Neural cell (in vitro differentiated cells): ENCODE results near the gene TMEM168. TPM values are rescaled to one million over a fixed set of nuclear protein-coding genes. Genes with fewer than 3 reads are reported as not detected.

Experiments
- H2AFZ ChIP-seq: fragments of 200-600, 300-800 bp; sonication (generic), shearing (Covaris generic); 2 replicates; pipeline ENCODE4 v1.6.0; 2014; ENCODE audit warnings: low read depth, mild to moderate bottlenecking, antibody characterized with exemption, low read length, moderate library complexity
- H3F3A ChIP-seq: fragments of 200-600 bp; shearing (Covaris generic); 2 replicates; pipeline ENCODE4 v1.6.1; 2016; ENCODE audit warnings: mild to moderate bottlenecking, moderate library complexity, mixed read lengths, antibody characterized with exemption, low read length; ENCODE audit not compliant: insufficient read depth, poor library complexity, severe bottlenecking
- H3K27ac ChIP-seq: fragments of 200-600, 300-800 bp; sonication (generic), shearing (Covaris generic); 2 replicates; pipeline ENCODE4 v1.5.1; 2014; ENCODE audit warnings: mild to moderate bottlenecking, low read length, moderate library complexity
- H3K27me3 ChIP-seq: fragments of 300-800, 200-600 bp; sonication (generic), shearing (Covaris generic); 2 replicates; pipeline ENCODE4 v1.6.0; 2014; ENCODE audit warnings: mild to moderate bottlenecking, low read depth, low read length, moderate library complexity; ENCODE audit not compliant: insufficient read depth
- H3K36me3 ChIP-seq: fragments of 300-800, 200-600 bp; sonication (generic), shearing (Covaris generic); 2 replicates; pipeline ENCODE4 v1.5.1; 2014; ENCODE audit warnings: mild to moderate bottlenecking, antibody characterized with exemption, low read length, moderate library complexity; ENCODE audit not compliant: insufficient read depth
- H3K4me2 ChIP-seq: fragments of 300-800, 200-600 bp; sonication (generic), shearing (Covaris generic); 2 replicates; pipeline ENCODE4 v1.6.0; 2014; ENCODE audit warnings: mild to moderate bottlenecking, low read length
- H3K4me3 ChIP-seq: fragments of 300-800, 200-600 bp; sonication (generic), shearing (Covaris generic); 2 replicates; pipeline ENCODE4 v1.5.1; 2014; ENCODE audit warnings: mild to moderate bottlenecking, low read length, moderate library complexity
- H3K79me2 ChIP-seq: fragments of 200-600 bp; shearing (Covaris generic); replicated peaks from 2 replicates; pipeline ENCODE4 v1.6.0; 2014; ENCODE audit warnings: mild to moderate bottlenecking, low read length, moderate library complexity; ENCODE audit not compliant: insufficient read depth
- H3K9ac ChIP-seq: fragments of 300-800, 200-600 bp; sonication (generic), shearing (Covaris generic); 2 replicates; pipeline ENCODE4 v1.6.1; 2016; ENCODE audit warnings: mild to moderate bottlenecking, low read length, mixed read lengths
- H3K9me2 ChIP-seq: fragments of 200-600 bp; shearing (Covaris generic); 2 replicates; pipeline ENCODE4 v1.6.1; 2016; ENCODE audit warnings: mild to moderate bottlenecking, low read length, mixed read lengths; ENCODE audit not compliant: insufficient read depth
- H3K9me3 ChIP-seq: fragments of 200-600, 300-800 bp; sonication (generic), shearing (Covaris generic); 2 replicates; pipeline ENCODE4 v1.6.1; 2016; ENCODE audit warnings: mild to moderate bottlenecking, mixed run types, low read length, moderate library complexity, mixed read lengths
- H4K20me1 ChIP-seq: fragments of 200-600 bp; shearing (Covaris generic); 2 replicates; pipeline ENCODE4 v1.6.1; 2016; ENCODE audit warnings: mild to moderate bottlenecking, mixed run types; ENCODE audit not compliant: insufficient read depth
- EP300 ChIP-seq: fragments of 450-650 bp; conservative IDR thresholded peaks from 2 replicates; pipeline ENCODE4 v1.6.1; 2014; ENCODE audit warnings: antibody characterized with exemption, mild to moderate bottlenecking, moderate library complexity; ENCODE audit not compliant: poor library complexity, severe bottlenecking
- EZH2 ChIP-seq: fragments of 200-600, 300-800 bp; shearing (Covaris generic), sonication (generic); IDR thresholded peaks from 2 replicates; pipeline ENCODE4 v1.6.1; 2014; ENCODE audit warnings: antibody characterized with exemption, low read length, borderline replicate concordance, mild to moderate bottlenecking; ENCODE audit not compliant: insufficient read depth, poor library complexity, severe bottlenecking
- MXI1 ChIP-seq: fragments of 450-650 bp; conservative IDR thresholded peaks from 2 replicates; pipeline ENCODE4 v1.6.1; 2014; ENCODE audit warnings: antibody characterized with exemption, mild to moderate bottlenecking; ENCODE audit not compliant: poor library complexity, severe bottlenecking
- POLR2AphosphoS5 ChIP-seq: IDR thresholded peaks from 2 replicates; pipeline ENCODE4 v1.6.1; 2012
- RAD21 ChIP-seq: fragments of 450-650 bp; conservative IDR thresholded peaks from 2 replicates; pipeline ENCODE4 v1.6.1; 2014; ENCODE audit warnings: antibody characterized with exemption, mild to moderate bottlenecking, moderate library complexity
- SMC3 ChIP-seq: fragments of 450-650 bp; conservative IDR thresholded peaks from 2 replicates; pipeline ENCODE4 v1.6.1; 2014; ENCODE audit warnings: antibody characterized with exemption, mild to moderate bottlenecking, moderate library complexity; ENCODE audit not compliant: poor library complexity
- TAF1 ChIP-seq: IDR thresholded peaks from 2 replicates; pipeline ENCODE4 v1.6.1; 2012; ENCODE audit warnings: low read depth
- polyA plus RNA-seq: library from polyadenylated mRNA; depleted of rRNA; stranded (reverse); fragments of >200 nt; gene quantifications from 2 replicates; pipeline ENCODE4 v1.2.3, GENCODE V29; 2014
- TF ChIP-seq, protein P1 (sequence below): IDR thresholded peaks from 2 replicates; pipeline ENCODE4 v1.6.1; 2012; ENCODE audit warnings: borderline replicate concordance
- TF ChIP-seq, protein P2 (sequence below): fragments of 450-650 bp; IDR thresholded peaks from 2 replicates; pipeline ENCODE4 v1.5.1; 2014; ENCODE audit warnings: antibody characterized with exemption, mild to moderate bottlenecking, moderate library complexity; ENCODE audit not compliant: poor library complexity, severe bottlenecking

Gene TMEM168
- polyA plus RNA-seq, 1 donor from 2014 or later: 21.9 TPM

DNA sequence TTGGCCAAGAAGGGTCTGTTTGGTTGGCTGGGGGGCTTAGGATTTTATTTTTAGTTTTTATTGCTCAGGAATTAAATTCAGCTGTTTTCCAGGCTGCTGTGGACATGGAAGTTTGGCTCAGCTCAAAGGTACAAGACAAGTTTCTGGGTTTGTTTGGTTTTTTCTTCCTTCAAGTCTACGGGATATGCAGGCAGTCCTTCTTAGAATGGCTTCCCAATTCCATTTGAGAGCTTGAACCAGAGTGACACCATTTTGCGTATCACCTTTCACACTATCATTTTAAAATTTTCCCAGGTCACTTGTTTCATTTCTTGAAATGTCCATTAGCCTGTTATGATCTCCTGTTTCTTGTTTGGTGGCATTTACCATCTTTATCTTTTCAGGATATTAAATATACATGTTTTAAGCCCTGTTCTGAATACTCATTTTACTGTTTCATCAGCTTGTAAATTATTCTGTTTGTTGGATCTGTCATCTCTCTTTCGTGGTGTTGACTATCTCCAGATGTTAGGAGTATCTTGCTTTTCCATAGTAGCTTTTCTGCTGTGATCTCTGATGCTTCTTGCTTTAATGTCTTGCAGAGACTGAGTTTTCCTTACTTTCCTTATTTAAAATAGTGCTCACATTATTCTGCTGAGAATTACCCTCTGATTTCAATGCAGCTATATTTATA is 9.4 kb upstream of the TMEM168 start:
- Histone ChIP-seq H2AFZ (no peak overlapping the region), H3K9me2 (no peaks in the 10 kb centered on the region), H3K27me3 (no peaks in the 10 kb centered on the region), H3K4me2 (no peak overlapping the region), H3F3A (no peaks in the 10 kb centered on the region), H3K36me3 (no peaks in the 10 kb centered on the region), H3K27ac (no peak overlapping the region), H4K20me1 (no peaks in the 10 kb centered on the region), H3K79me2 (no peaks in the 10 kb centered on the region), H3K4me3 (no peak overlapping the region), H3K9ac (no peak overlapping the region), H3K9me3 (no peaks in the 10 kb centered on the region)
- TF ChIP-seq, protein P1, sequence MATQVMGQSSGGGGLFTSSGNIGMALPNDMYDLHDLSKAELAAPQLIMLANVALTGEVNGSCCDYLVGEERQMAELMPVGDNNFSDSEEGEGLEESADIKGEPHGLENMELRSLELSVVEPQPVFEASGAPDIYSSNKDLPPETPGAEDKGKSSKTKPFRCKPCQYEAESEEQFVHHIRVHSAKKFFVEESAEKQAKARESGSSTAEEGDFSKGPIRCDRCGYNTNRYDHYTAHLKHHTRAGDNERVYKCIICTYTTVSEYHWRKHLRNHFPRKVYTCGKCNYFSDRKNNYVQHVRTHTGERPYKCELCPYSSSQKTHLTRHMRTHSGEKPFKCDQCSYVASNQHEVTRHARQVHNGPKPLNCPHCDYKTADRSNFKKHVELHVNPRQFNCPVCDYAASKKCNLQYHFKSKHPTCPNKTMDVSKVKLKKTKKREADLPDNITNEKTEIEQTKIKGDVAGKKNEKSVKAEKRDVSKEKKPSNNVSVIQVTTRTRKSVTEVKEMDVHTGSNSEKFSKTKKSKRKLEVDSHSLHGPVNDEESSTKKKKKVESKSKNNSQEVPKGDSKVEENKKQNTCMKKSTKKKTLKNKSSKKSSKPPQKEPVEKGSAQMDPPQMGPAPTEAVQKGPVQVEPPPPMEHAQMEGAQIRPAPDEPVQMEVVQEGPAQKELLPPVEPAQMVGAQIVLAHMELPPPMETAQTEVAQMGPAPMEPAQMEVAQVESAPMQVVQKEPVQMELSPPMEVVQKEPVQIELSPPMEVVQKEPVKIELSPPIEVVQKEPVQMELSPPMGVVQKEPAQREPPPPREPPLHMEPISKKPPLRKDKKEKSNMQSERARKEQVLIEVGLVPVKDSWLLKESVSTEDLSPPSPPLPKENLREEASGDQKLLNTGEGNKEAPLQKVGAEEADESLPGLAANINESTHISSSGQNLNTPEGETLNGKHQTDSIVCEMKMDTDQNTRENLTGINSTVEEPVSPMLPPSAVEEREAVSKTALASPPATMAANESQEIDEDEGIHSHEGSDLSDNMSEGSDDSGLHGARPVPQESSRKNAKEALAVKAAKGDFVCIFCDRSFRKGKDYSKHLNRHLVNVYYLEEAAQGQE: no peak
- TF ChIP-seq EP300: no peak
- TF ChIP-seq RAD21: no peak
- no peak for TF ChIP-seq EZH2
- TF ChIP-seq TAF1: no peak
- TF ChIP-seq SMC3: no peak
- TF ChIP-seq, protein P2, sequence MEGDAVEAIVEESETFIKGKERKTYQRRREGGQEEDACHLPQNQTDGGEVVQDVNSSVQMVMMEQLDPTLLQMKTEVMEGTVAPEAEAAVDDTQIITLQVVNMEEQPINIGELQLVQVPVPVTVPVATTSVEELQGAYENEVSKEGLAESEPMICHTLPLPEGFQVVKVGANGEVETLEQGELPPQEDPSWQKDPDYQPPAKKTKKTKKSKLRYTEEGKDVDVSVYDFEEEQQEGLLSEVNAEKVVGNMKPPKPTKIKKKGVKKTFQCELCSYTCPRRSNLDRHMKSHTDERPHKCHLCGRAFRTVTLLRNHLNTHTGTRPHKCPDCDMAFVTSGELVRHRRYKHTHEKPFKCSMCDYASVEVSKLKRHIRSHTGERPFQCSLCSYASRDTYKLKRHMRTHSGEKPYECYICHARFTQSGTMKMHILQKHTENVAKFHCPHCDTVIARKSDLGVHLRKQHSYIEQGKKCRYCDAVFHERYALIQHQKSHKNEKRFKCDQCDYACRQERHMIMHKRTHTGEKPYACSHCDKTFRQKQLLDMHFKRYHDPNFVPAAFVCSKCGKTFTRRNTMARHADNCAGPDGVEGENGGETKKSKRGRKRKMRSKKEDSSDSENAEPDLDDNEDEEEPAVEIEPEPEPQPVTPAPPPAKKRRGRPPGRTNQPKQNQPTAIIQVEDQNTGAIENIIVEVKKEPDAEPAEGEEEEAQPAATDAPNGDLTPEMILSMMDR: no peak
- no peak for TF ChIP-seq MXI1
- no peak for TF ChIP-seq POLR2AphosphoS5

- Histone ChIP-seq H3K79me2 (no peaks in the 10 kb centered on the region), H3F3A (no peaks in the 10 kb centered on the region), H3K9me2 (no peaks in the 10 kb centered on the region), H3K36me3 (no peaks in the 10 kb centered on the region), H4K20me1 (no peaks in the 10 kb centered on the region), H3K9ac (no peak overlapping the region), H3K4me2 (no peak overlapping the region), H2AFZ (no peak overlapping the region), H3K27ac (no peak overlapping the region), H3K9me3 (no peaks in the 10 kb centered on the region), H3K4me3 (no peak overlapping the region), H3K27me3 (no peaks in the 10 kb centered on the region)
- TF ChIP-seq EP300 (no peak), POLR2AphosphoS5 (no peak), TAF1 (no peak), EZH2 (no peak), SMC3 (no peak), MXI1 (no peak), RAD21 (no peak)
- TF ChIP-seq, protein P1: no peak
- TF ChIP-seq, protein P2: no peak
These were observed 8.3 kb upstream of the TMEM168 start for GRCh38 chr7:112798274-112799159.
